ENCODE data around the gene LRP8.

DNA sequence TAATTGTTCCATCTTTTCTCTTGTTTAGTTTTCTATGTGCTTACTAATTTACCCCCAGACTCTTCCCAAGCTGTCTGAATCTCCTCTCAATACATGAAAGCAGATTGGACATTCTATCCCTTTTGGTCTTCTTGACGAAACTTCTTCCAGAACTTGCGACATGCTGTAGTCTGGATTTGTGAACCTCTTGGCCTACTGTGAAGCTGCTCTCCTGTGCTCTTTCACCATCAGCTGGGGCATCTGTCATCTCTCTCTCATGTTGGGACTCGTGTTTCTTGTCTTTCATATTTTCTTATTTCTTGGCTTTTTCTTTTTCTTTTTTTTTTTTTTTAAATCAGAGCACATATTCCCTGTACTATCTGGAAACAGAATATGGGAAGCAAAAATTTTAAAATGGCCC, 124.4 kb downstream of the LRP8 start:
- TF ChIP-seq, protein P1, sequence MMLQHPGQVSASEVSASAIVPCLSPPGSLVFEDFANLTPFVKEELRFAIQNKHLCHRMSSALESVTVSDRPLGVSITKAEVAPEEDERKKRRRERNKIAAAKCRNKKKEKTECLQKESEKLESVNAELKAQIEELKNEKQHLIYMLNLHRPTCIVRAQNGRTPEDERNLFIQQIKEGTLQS (IDR thresholded peaks at IDR 0.05), result no peak
- TF ChIP-seq, protein P2, sequence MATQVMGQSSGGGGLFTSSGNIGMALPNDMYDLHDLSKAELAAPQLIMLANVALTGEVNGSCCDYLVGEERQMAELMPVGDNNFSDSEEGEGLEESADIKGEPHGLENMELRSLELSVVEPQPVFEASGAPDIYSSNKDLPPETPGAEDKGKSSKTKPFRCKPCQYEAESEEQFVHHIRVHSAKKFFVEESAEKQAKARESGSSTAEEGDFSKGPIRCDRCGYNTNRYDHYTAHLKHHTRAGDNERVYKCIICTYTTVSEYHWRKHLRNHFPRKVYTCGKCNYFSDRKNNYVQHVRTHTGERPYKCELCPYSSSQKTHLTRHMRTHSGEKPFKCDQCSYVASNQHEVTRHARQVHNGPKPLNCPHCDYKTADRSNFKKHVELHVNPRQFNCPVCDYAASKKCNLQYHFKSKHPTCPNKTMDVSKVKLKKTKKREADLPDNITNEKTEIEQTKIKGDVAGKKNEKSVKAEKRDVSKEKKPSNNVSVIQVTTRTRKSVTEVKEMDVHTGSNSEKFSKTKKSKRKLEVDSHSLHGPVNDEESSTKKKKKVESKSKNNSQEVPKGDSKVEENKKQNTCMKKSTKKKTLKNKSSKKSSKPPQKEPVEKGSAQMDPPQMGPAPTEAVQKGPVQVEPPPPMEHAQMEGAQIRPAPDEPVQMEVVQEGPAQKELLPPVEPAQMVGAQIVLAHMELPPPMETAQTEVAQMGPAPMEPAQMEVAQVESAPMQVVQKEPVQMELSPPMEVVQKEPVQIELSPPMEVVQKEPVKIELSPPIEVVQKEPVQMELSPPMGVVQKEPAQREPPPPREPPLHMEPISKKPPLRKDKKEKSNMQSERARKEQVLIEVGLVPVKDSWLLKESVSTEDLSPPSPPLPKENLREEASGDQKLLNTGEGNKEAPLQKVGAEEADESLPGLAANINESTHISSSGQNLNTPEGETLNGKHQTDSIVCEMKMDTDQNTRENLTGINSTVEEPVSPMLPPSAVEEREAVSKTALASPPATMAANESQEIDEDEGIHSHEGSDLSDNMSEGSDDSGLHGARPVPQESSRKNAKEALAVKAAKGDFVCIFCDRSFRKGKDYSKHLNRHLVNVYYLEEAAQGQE (IDR thresholded peaks at IDR 0.05; ENCODE audit: low read depth), result no peak
- TF ChIP-seq, protein P3, sequence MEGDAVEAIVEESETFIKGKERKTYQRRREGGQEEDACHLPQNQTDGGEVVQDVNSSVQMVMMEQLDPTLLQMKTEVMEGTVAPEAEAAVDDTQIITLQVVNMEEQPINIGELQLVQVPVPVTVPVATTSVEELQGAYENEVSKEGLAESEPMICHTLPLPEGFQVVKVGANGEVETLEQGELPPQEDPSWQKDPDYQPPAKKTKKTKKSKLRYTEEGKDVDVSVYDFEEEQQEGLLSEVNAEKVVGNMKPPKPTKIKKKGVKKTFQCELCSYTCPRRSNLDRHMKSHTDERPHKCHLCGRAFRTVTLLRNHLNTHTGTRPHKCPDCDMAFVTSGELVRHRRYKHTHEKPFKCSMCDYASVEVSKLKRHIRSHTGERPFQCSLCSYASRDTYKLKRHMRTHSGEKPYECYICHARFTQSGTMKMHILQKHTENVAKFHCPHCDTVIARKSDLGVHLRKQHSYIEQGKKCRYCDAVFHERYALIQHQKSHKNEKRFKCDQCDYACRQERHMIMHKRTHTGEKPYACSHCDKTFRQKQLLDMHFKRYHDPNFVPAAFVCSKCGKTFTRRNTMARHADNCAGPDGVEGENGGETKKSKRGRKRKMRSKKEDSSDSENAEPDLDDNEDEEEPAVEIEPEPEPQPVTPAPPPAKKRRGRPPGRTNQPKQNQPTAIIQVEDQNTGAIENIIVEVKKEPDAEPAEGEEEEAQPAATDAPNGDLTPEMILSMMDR (IDR thresholded peaks at IDR 0.05 in 2 of 3, conservative IDR thresholded peaks at IDR 0.05 in 1 of 3; ENCODE audit: borderline replicate concordance in 1 of 3, insufficient read depth in 1 of 3, low read depth in 2 of 3, low read length in 2 of 3), result no peak
- TF ChIP-seq TCF7L2 (IDR thresholded peaks at IDR 0.05; ENCODE audit: borderline replicate concordance, extremely low read depth, insufficient read depth, insufficient read length) (no peak), EZH2 (IDR thresholded peaks at IDR 0.05) (no peak), POLR2A (IDR thresholded peaks at IDR 0.05; ENCODE audit: borderline replicate concordance, extremely low read depth, insufficient read depth, insufficient read length) (no peak), SRF (IDR thresholded peaks at IDR 0.05; ENCODE audit: low read depth) (no peak), CEBPB (IDR thresholded peaks at IDR 0.05; ENCODE audit: low read depth) (no peak), JUND (IDR thresholded peaks at IDR 0.05) (no peak), SP1 (IDR thresholded peaks at IDR 0.05; ENCODE audit: low read depth) (no peak)
- TF ChIP-seq, protein P4, sequence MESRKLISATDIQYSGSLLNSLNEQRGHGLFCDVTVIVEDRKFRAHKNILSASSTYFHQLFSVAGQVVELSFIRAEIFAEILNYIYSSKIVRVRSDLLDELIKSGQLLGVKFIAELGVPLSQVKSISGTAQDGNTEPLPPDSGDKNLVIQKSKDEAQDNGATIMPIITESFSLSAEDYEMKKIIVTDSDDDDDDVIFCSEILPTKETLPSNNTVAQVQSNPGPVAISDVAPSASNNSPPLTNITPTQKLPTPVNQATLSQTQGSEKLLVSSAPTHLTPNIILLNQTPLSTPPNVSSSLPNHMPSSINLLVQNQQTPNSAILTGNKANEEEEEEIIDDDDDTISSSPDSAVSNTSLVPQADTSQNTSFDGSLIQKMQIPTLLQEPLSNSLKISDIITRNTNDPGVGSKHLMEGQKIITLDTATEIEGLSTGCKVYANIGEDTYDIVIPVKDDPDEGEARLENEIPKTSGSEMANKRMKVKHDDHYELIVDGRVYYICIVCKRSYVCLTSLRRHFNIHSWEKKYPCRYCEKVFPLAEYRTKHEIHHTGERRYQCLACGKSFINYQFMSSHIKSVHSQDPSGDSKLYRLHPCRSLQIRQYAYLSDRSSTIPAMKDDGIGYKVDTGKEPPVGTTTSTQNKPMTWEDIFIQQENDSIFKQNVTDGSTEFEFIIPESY (IDR thresholded peaks at IDR 0.05; ENCODE audit: extremely low read depth, insufficient replicate concordance, low read length), result no peak
